AG10803 (cell line): ENCODE measurements around the gene RRAD.

ENCODE experiments used
- DNase-seq: peaks from one replicate; pipeline ENCODE4 v3.0.0; 2010; ENCODE audit warnings: low read depth
- H3K4me3 ChIP-seq: 2 replicates; pipeline ENCODE4 v1.5.1; 2011; ENCODE audit warnings: mild to moderate bottlenecking, low read length, control low read depth
- CTCF ChIP-seq: conservative IDR thresholded peaks from 2 replicates; pipeline ENCODE4 v1.5.1; 2011; ENCODE audit warnings: mild to moderate bottlenecking, low read length, control low read depth, inconsistent platforms

RRAD gene

GRCh38 chr16:66902648-66903543, 22.4 kb downstream of the RRAD start:
- DNase-seq: no peak
- TF ChIP-seq CTCF: no peak
- H3K4me3 ChIP-seq: no peak overlapping the region

GRCh38 chr16:66901626-66902025, 23.7 kb downstream of the RRAD start:
- no peak for DNase-seq
- no peak for TF ChIP-seq CTCF
- H3K4me3 ChIP-seq: no peak overlapping the region

GRCh38 chr16:66900721-66901441, 24.5 kb downstream of the RRAD start:
- no peak for DNase-seq
- H3K4me3 ChIP-seq: no peak overlapping the region
- no peak for TF ChIP-seq CTCF

GRCh38 chr16:66899945-66900710, 25.2 kb downstream of the RRAD start:
- peak; percentile 51 for DNase-seq
- no peak for TF ChIP-seq CTCF
- no peak overlapping the region for H3K4me3 ChIP-seq

GRCh38 chr16:66899310-66899944, 25.9 kb downstream of the RRAD start:
- no peak for TF ChIP-seq CTCF
- peak; percentile 42 for DNase-seq
- H3K4me3 ChIP-seq: no peak overlapping the region

GRCh38 chr16:66898933-66899309, 26.4 kb downstream of the RRAD start:
- DNase-seq: no peak
- no peak for TF ChIP-seq CTCF
- H3K4me3 ChIP-seq: no peak overlapping the region
